ENCODE results near the gene TBCE. TPM values are rescaled to one million over a fixed set of nuclear protein-coding genes. Genes with fewer than 3 reads are reported as not detected.
"Not testable (repeated sequence)": the region's sequence is repeated elsewhere in the genome, so short reads cannot be mapped to it uniquely, and the experiment has no call there.

TBCE gene
- polyA plus RNA-seq, 1 donor from 2014 or later = 72.9 TPM

DNA sequence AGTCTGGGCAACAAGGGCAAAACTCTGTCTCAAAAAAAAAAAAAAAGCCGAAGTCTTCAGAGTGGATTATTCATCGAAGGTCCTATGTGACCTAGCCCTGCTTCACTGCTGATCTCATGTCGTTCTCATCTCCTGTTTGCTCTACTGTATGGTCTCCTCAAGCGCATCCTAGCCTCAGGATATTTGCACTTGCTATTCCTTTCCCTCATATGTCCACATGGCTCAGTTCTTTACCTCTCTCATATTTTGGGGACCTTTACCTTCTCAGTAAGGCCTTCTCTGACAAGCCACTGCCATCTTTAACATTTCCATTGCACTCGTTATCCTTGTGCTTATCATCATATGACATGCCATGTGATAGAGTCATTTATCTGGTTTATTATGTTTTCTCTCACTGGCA is 2.6 kb downstream of the TBCE start:
- H4K20me1 ChIP-seq (ENCODE audit: insufficient read depth) = no peaks in the 10 kb centered on the region
- no peaks in the 10 kb centered on the region for H3K9me2 ChIP-seq (ENCODE audit: insufficient read depth, low read length)
- TF ChIP-seq, protein P1, sequence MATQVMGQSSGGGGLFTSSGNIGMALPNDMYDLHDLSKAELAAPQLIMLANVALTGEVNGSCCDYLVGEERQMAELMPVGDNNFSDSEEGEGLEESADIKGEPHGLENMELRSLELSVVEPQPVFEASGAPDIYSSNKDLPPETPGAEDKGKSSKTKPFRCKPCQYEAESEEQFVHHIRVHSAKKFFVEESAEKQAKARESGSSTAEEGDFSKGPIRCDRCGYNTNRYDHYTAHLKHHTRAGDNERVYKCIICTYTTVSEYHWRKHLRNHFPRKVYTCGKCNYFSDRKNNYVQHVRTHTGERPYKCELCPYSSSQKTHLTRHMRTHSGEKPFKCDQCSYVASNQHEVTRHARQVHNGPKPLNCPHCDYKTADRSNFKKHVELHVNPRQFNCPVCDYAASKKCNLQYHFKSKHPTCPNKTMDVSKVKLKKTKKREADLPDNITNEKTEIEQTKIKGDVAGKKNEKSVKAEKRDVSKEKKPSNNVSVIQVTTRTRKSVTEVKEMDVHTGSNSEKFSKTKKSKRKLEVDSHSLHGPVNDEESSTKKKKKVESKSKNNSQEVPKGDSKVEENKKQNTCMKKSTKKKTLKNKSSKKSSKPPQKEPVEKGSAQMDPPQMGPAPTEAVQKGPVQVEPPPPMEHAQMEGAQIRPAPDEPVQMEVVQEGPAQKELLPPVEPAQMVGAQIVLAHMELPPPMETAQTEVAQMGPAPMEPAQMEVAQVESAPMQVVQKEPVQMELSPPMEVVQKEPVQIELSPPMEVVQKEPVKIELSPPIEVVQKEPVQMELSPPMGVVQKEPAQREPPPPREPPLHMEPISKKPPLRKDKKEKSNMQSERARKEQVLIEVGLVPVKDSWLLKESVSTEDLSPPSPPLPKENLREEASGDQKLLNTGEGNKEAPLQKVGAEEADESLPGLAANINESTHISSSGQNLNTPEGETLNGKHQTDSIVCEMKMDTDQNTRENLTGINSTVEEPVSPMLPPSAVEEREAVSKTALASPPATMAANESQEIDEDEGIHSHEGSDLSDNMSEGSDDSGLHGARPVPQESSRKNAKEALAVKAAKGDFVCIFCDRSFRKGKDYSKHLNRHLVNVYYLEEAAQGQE (IDR thresholded peaks at IDR 0.05; ENCODE audit: borderline replicate concordance) = no peak
- TF ChIP-seq EP300 (conservative IDR thresholded peaks at IDR 0.05; ENCODE audit: poor library complexity, severe bottlenecking) (no peak), RAD21 (conservative IDR thresholded peaks at IDR 0.05) (no peak), TAF1 (IDR thresholded peaks at IDR 0.05; ENCODE audit: low read depth) (no peak), MXI1 (conservative IDR thresholded peaks at IDR 0.05; ENCODE audit: poor library complexity, severe bottlenecking) (no peak), POLR2AphosphoS5 (IDR thresholded peaks at IDR 0.05) (no peak), SMC3 (conservative IDR thresholded peaks at IDR 0.05; ENCODE audit: poor library complexity) (no peak), EZH2 (IDR thresholded peaks at IDR 0.05; ENCODE audit: borderline replicate concordance, insufficient read depth, low read length, poor library complexity, severe bottlenecking) (no peak)
- TF ChIP-seq, protein P2, sequence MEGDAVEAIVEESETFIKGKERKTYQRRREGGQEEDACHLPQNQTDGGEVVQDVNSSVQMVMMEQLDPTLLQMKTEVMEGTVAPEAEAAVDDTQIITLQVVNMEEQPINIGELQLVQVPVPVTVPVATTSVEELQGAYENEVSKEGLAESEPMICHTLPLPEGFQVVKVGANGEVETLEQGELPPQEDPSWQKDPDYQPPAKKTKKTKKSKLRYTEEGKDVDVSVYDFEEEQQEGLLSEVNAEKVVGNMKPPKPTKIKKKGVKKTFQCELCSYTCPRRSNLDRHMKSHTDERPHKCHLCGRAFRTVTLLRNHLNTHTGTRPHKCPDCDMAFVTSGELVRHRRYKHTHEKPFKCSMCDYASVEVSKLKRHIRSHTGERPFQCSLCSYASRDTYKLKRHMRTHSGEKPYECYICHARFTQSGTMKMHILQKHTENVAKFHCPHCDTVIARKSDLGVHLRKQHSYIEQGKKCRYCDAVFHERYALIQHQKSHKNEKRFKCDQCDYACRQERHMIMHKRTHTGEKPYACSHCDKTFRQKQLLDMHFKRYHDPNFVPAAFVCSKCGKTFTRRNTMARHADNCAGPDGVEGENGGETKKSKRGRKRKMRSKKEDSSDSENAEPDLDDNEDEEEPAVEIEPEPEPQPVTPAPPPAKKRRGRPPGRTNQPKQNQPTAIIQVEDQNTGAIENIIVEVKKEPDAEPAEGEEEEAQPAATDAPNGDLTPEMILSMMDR (IDR thresholded peaks at IDR 0.05; ENCODE audit: poor library complexity, severe bottlenecking) = no peak
- H3F3A ChIP-seq (ENCODE audit: insufficient read depth, low read length, poor library complexity, severe bottlenecking) = no peaks in the 10 kb centered on the region
- no peak overlapping the region for H2AFZ ChIP-seq (ENCODE audit: low read depth, low read length)
- peaks cover 9% of the 10 kb centered on the region for H3K79me2 ChIP-seq (replicated peaks; ENCODE audit: insufficient read depth, low read length)
- no peak overlapping the region for H3K27ac ChIP-seq (ENCODE audit: low read length)
- no peaks in the 10 kb centered on the region for H3K27me3 ChIP-seq (ENCODE audit: insufficient read depth, low read depth, low read length)
- no peaks in the 10 kb centered on the region for H3K36me3 ChIP-seq (ENCODE audit: insufficient read depth, low read length)
- no peaks in the 10 kb centered on the region for H3K9me3 ChIP-seq (ENCODE audit: low read length)
- H3K4me3 ChIP-seq (ENCODE audit: low read length) = no peak overlapping the region
- no peak overlapping the region for H3K9ac ChIP-seq (ENCODE audit: low read length)
- H3K4me2 ChIP-seq (ENCODE audit: low read length) = no peak overlapping the region

DNA sequence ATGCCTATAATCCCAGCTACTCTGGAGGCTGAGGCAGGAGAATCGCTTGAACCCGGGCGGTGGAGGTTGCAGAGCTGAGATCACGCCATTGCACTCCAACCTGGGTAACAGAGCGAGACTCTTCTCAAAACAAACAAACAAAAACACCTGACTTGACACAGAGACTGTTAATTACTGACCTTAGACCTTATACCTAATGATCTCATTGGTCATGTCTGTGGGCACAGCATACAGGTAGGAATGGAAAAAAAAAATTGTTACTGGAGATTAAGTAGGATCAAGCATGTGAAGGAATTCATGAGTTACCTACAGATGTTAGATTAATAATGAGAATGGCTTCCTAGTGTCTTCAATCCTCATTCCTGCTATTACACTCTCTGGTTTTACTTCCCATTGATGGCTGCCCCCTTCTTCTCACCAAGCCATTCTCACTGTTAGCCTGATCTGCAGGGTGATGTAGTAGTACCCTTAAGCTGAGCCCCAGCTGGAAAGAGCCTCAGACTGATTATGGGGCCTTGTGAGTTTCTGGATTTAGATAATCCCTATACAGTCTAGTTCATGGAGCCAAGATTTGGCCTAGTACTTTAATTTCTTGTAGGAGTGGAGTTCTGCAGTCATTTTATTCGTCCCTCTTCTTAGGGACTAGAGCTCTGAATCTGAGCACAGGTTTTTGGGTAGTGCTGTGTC is 8.8 kb downstream of the TBCE start:
- Histone ChIP-seq H3K9me3 (ENCODE audit: low read length) (no peaks in the 10 kb centered on the region), H2AFZ (ENCODE audit: low read depth, low read length) (no peak overlapping the region), H3K9me2 (ENCODE audit: insufficient read depth, low read length) (no peaks in the 10 kb centered on the region), H3K36me3 (ENCODE audit: insufficient read depth, low read length) (no peaks in the 10 kb centered on the region), H3F3A (ENCODE audit: insufficient read depth, low read length, poor library complexity, severe bottlenecking) (no peaks in the 10 kb centered on the region), H3K4me2 (ENCODE audit: low read length) (no peak overlapping the region), H3K27ac (ENCODE audit: low read length) (no peak overlapping the region), H4K20me1 (ENCODE audit: insufficient read depth) (no peaks in the 10 kb centered on the region), H3K79me2 (replicated peaks; ENCODE audit: insufficient read depth, low read length) (peaks cover 4% of the 10 kb centered on the region), H3K4me3 (ENCODE audit: low read length) (no peak overlapping the region), H3K9ac (ENCODE audit: low read length) (no peak overlapping the region), H3K27me3 (ENCODE audit: insufficient read depth, low read depth, low read length) (no peaks in the 10 kb centered on the region)
- no peak for TF ChIP-seq SMC3 (conservative IDR thresholded peaks at IDR 0.05; ENCODE audit: poor library complexity)
- TF ChIP-seq EZH2 (IDR thresholded peaks at IDR 0.05; ENCODE audit: borderline replicate concordance, insufficient read depth, low read length, poor library complexity, severe bottlenecking) = no peak
- TF ChIP-seq, protein P1 (IDR thresholded peaks at IDR 0.05; ENCODE audit: borderline replicate concordance) = no peak
- TF ChIP-seq MXI1 (conservative IDR thresholded peaks at IDR 0.05; ENCODE audit: poor library complexity, severe bottlenecking) = no peak
- TF ChIP-seq EP300 (conservative IDR thresholded peaks at IDR 0.05; ENCODE audit: poor library complexity, severe bottlenecking) = no peak
- TF ChIP-seq, protein P2 (IDR thresholded peaks at IDR 0.05; ENCODE audit: poor library complexity, severe bottlenecking) = no peak
- no peak for TF ChIP-seq POLR2AphosphoS5 (IDR thresholded peaks at IDR 0.05)
- no peak for TF ChIP-seq RAD21 (conservative IDR thresholded peaks at IDR 0.05)
- no peak for TF ChIP-seq TAF1 (IDR thresholded peaks at IDR 0.05; ENCODE audit: low read depth)

DNA sequence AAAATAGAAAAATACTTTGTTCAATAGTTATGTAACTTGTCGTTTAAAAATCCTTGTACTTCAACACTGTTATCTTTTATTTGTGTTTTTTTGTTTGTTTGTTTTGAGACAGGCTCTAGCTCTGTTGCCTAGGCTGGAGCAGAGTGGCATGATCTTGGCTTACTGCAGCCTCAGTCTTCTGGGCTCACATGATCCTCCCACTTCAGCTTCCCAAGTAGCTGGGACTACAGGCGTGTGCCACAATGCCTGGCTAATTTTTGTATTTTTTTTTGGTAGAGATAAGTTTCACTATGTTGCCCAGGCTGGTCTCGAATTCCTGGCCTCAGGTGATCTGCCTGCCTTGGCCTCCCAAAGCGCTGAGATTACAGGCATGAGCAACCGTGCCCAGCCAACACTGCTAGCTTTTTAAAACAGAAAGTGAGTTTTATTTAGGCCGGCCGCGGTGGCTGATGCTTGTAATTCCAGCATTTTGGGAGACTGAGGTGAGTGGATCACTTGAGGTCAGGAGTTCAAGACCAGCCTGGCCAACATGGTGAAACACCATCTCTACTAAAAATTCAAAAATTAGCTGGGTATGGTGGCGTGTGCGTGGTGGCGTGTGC is 11.0 kb downstream of the TBCE start:
- not testable (repeated sequence) for H3K9ac ChIP-seq (ENCODE audit: low read length); H3K79me2 ChIP-seq (replicated peaks; ENCODE audit: insufficient read depth, low read length); H3F3A ChIP-seq (ENCODE audit: insufficient read depth, low read length, poor library complexity, severe bottlenecking); H3K4me2 ChIP-seq (ENCODE audit: low read length); H2AFZ ChIP-seq (ENCODE audit: low read depth, low read length); H3K9me3 ChIP-seq (ENCODE audit: low read length); H4K20me1 ChIP-seq (ENCODE audit: insufficient read depth); H3K27ac ChIP-seq (ENCODE audit: low read length); H3K27me3 ChIP-seq (ENCODE audit: insufficient read depth, low read depth, low read length); H3K36me3 ChIP-seq (ENCODE audit: insufficient read depth, low read length); H3K4me3 ChIP-seq (ENCODE audit: low read length); H3K9me2 ChIP-seq (ENCODE audit: insufficient read depth, low read length)

Data from neural cell (in vitro differentiated cells).